SHP77 treated with DMSO at 0.1 percent for 48 hours (cell line): ENCODE data around the gene SNX1.
"Not testable (repeated sequence)": the region's sequence is repeated elsewhere in the genome, so short reads cannot be mapped to it uniquely, and the experiment has no call there.

Source experiments
- DNase-seq: peaks from one replicate; lab custom pipeline; 2025; lab: John Stamatoyannopoulos, UW

SNX1 gene

GRCh38 chr15:64095795-64096667, at the start of gene SNX1:
Gene SNX1 (plus strand): TSS chr15:64095982. CDS start chr15:64096014, 32 bp downstream.
- peak; percentile 79 for DNase-seq

GRCh38 chr15:64046421-64047153, 49.2 kb upstream of the SNX1 start, which contains the start of gene DAPK2:
Gene DAPK2 (minus strand): TSS chr15:64046485. CDS start chr15:64040261, 6,224 bp downstream.
- DNase-seq: peak; percentile 3

- no peak for DNase-seq
Observed at GRCh38 chr15:64048781-64049460, 46.9 kb upstream of the SNX1 start.

GRCh38 chr15:64050281-64051092, 45.3 kb upstream of the SNX1 start:
- peak; percentile 33 for DNase-seq

GRCh38 chr15:64051093-64051402, 44.7 kb upstream of the SNX1 start:
- DNase-seq: no peak

- no peak for DNase-seq
Observed at GRCh38 chr15:64051407-64052259, 44.1 kb upstream of the SNX1 start.

GRCh38 chr15:64052925-64053491, 42.8 kb upstream of the SNX1 start:
- DNase-seq: no peak

- DNase-seq: not testable (repeated sequence)
Observed at GRCh38 chr15:64053674-64054073, 42.1 kb upstream of the SNX1 start.

GRCh38 chr15:64058279-64058678, 37.5 kb upstream of the SNX1 start:
- no peak for DNase-seq

- not testable (repeated sequence) for DNase-seq
Observed at GRCh38 chr15:64059104-64059503, 36.7 kb upstream of the SNX1 start.

GRCh38 chr15:64060716-64061115, 35.1 kb upstream of the SNX1 start:
- no peak for DNase-seq

- no peak for DNase-seq
Observed at GRCh38 chr15:64066451-64066850, 29.3 kb upstream of the SNX1 start.

- DNase-seq: peak; percentile 37
Observed at GRCh38 chr15:64067564-64068030, 28.2 kb upstream of the SNX1 start.

GRCh38 chr15:64068133-64068532, 27.6 kb upstream of the SNX1 start:
- no peak for DNase-seq

- no peak for DNase-seq
Observed at GRCh38 chr15:64070106-64070505, 25.7 kb upstream of the SNX1 start.

GRCh38 chr15:64070965-64071851, 24.6 kb upstream of the SNX1 start:
- DNase-seq: peak; percentile 1

- no peak for DNase-seq
Observed at GRCh38 chr15:64071931-64072765, 23.6 kb upstream of the SNX1 start.

- DNase-seq: peak; percentile 45
Observed at GRCh38 chr15:64072812-64073211, 23.0 kb upstream of the SNX1 start.
